Activated T-cell treated with anti-CD3 and anti-CD28 coated beads for 48 hours (primary cell): ENCODE results near the gene DEF6.
A peak's percentile ranks its signal among the peaks of the same experiment; 100 is the strongest.
"Not testable (repeated sequence)": the region's sequence is repeated elsewhere in the genome, so short reads cannot be mapped to it uniquely, and the experiment has no call there.

Experiments used
- DNase-seq: peaks from one replicate; pipeline ENCODE4 v3.0.0-alpha.2; 2020; ENCODE audit warnings: low read depth

DEF6 gene

DNA sequence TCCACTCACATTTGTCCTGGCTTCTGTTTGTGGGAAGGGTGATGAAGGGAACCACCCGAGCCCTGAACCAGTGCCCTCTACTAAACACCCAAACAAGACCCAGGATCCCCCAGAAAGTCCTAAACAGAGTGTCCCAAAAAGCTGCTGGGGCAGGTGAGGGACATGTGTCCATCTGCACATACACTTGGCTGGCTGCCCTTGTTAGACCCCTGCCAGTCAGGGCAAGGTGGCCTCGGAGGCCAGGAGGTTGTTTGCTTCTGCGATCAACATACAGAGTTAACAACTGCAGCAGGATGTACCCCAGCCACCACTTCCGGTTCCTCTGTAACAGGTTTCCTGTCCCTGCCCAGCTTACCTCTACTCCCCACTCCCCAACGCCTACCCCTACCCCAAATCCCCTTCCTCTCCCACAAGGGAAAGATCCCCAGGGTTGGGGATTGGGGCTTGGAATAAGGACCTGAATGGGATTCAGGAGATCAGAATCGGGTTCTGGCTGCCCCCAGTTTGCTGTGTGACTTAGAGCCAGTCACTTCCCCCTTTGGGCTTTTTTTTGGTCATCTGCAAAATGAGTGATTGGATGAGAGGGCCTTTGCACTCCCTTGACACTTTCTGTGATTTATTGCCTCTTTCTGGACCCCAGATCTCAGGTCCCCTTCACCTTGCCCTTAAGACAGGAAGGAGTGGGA lies 13.9 kb downstream of the DEF6 start:
- DNase-seq, result no peak

DNA sequence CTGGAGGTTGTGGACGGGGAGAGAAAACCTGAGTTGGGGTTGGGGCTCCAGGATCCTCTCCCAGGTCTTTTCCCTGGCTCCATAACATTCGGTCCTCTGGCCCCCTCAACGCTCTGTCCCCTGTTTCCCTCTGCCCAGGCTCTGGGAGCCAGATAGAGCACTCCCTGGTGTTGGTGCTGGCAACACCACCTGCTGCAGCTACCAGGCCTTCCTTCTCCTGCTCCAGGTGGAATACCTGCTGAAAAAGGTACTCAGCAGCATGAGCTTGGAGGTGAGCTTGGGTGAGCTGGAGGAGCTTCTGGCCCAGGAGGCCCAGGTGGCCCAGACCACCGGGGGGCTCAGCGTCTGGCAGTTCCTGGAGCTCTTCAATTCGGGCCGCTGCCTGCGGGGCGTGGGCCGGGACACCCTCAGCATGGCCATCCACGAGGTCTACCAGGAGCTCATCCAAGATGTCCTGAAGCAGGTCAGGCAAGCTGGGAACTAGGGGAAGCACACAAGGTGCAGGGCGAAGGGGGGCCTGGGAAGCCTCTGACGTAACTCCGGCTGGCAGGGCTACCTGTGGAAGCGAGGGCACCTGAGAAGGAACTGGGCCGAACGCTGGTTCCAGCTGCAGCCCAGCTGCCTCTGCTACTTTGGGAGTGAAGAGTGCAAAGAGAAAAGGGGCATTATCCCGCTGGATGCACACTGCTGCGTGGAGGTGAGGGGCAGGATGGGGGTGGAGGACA lies 14.6 kb downstream of the DEF6 start:
- DNase-seq, result no peak

DNA sequence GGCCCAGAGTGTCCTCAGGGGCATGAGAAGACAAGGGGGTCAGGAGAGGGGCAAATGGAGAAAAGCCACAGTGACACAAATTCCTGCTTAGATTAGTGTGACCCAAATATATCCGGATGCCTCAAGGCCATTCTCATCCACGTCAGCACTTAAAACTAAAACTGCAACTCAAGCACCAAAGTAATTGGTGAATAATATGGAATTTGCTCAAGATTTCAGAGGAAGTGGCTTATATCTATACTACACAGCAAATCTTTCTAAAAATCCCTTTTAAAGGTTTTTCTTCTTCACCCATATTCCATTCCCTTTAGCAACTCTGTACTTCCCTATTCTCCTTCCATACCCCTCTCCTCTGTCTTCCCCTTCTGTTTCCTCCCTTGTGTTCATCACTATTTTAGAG lies 15.2 kb downstream of the DEF6 start:
- DNase-seq, result no peak

DNA sequence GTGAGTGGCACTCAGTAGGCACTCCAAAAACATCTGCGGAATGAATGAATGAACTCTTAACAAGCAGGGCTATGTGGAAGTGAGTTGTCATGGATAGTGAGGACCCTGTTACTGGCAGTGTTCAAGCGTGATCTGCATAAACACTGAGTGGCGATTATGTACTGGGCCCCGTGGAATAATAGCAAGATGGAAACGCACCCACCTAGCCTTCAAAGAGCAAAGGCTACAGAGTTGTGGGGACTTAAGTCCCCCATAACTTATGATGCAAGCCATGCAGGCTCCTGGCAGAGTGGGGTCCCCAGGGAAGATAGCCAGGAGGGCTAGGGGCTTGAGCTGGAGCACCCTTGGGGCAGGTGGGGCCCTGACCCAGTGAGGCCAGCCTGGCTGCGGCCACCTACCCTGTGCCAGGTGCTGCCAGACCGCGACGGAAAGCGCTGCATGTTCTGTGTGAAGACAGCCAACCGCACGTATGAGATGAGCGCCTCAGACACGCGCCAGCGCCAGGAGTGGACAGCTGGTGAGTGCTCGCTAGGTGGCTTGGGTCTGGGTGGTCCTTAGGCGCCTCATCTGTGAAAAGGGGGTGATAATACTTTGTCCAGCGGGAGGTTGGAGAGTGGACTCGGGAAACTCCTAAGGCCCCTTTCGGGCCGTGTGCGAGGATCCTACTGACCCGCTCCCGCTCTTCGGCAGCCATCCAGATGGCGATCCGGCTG lies 20.0 kb downstream of the DEF6 start:
- DNase-seq, result no peak

DNA sequence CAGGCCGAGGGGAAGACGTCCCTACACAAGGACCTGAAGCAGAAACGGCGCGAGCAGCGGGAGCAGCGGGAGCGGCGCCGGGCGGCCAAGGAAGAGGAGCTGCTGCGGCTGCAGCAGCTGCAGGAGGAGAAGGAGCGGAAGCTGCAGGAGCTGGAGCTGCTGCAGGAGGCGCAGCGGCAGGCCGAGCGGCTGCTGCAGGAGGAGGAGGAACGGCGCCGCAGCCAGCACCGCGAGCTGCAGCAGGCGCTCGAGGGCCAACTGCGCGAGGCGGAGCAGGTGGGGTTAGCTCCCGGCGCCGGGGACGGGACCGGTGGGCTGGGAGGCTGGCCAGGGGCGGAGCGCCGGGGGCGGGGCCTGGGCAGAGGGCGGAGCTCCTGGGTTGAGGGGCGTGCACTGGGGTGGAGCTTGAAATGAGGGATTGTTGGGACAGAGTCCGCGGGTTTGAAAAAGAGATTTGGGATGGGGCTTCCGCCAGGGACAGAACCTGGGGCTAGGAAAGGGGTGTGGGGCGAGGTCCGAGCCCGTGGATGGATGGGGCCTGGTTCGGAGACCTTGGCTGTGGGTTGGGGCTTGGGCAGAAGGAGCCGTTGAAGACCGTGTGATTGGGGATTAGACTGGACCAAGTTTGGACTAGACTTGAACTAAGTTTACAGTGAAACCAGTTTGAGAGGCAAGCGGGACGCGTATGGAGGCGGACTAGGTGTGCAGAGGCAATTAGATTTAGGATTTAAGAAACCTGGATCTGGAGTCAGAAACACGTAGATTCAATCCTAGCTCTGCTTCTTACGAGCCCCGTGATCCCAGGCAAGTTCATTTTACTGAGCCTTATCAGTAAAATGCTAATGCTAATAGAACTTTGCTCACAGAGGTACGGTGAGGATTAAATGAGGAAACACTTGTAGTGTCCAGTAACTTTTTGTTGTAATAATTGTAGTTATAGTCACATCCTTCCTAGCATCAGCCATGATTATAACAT lies 20.9 kb downstream of the DEF6 start:
- DNase-seq, result no peak

DNA sequence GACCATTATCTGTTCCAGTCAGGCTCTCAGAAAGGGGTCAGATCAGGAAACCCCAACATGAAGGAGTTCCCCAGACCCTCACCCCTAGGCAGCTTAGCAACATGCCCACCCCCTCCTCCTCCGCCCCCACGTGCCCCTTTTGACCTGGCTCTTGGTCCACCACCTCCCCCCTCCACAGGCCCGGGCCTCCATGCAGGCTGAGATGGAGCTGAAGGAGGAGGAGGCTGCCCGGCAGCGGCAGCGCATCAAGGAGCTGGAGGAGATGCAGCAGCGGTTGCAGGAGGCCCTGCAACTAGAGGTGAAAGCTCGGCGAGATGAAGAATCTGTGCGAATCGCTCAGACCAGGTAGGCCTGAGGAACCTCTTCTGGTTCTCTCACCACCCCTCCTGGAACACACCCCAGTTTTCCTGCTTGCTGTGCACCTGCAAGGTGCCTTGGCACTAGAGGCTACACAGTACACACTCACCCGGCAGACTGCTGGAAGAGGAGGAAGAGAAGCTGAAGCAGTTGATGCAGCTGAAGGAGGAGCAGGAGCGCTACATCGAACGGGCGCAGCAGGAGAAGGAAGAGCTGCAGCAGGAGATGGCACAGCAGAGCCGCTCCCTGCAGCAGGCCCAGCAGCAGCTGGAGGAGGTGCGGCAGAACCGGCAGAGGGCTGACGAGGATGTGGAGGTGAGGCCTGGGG lies 21.9 kb downstream of the DEF6 start:
- no peak for DNase-seq

DNA sequence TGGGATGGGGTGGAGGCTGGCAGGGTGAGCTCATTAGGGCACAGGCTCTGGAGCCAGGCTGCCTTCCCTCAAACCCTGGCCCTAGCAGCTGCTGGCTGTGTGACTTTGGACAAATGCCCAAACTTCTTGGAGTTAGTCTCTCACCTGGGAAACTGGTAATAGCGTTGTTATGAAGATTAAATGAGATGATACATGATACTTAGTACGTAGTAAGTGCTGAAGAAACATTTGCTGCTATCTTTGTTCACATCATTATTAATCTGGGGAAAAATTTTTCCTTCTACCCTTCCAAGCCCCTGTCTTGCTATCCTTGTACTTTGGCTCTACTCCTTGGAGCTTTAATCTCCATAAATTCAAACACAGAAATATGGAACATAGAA lies 22.4 kb downstream of the DEF6 start:
- no peak for DNase-seq

DNA sequence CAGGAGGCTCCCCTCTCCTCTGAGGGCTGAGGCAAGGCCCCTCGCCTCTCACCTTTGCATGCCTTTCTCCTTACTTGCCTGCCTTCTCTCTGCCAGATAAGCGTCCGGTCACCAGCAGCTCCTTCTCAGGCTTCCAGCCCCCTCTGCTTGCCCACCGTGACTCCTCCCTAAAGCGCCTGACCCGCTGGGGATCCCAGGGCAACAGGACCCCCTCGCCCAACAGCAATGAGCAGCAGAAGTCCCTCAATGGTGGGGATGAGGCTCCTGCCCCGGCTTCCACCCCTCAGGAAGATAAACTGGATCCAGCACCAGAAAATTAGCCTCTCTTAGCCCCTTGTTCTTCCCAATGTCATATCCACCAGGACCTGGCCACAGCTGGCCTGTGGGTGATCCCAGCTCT lies 23.5 kb downstream of the DEF6 start:
- no peak for DNase-seq

DNA sequence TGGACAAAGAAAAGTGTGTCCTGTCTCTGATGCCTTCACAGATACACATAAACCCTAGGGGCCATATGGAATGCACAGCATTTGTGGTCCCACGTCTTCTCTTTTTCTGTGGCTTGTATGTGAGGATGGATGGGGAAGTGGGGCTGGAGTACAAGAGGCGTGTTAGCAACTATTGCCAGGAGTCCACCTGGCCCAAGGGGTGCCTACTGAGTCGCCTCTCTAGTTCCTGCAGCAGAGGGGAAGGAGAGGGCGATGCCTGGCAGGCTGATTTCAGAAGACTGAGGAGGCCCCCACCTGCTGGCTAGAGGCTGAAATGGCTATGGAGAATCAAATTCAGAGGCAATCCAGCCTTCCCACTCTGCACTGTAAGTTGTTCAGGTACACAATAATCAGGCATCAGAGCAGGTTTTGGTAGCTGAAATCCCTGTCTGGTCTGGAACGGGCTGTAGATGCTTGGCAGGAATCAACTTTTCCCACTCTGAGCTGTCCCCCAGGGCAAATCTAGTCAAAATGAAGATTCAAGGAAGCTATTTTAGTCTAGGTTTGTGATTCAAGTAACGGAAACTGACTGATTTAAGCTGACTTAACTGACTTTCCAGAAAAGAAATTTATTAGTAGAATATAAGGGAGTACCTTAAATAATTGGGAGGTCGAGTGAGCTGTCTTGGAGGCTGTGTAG lies 29.9 kb downstream of the DEF6 start:
- DNase-seq, result peak; percentile 59

DNA sequence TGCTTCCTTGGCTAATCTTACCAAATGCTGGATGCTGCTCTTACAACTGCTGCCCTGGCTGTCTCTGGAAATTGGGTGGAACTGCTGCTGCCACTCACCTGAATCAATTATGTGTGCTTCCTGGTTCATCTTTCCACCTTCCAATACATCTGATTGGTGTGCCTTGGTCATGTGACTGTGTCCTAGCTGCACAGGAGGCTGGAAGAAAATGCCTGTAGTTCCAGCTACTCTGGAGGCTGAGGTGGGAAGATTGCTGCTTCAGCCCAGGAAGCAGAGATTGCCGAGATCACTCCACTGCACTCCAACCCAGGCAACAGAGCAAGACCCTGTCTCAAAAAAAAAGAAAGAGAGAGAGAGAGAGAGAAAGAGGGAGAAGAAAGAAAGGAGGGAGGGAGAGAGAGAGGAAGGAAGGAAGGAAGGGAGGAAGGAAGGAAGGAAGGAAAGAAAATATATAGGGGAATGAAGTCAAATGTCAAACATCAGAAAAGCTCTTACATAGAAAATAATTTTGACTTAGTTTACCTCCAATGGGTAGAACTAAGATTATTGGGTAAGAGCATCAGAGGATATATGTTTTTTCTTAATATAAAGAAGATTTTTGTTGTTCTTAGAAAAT lies 30.6 kb downstream of the DEF6 start:
- DNase-seq, result no peak

DNA sequence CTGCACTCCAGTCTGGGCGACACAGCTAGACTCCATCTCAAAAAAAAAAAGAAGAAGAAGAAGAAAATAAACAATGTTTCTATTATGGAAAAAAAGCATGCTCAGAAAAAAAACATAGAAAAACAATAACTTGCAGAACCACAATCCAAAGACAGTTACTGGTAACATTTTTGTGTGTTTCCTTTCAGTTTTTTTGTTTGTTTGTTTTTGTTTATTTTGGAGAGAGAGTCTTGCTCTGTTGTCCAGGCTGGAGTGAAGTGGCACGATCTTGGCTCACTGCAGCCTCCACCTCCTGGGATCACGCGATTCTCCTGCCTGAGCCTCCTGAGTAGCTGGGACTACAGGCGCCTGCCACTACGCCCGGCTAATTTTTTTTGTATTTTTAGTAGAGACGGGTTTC lies 31.3 kb downstream of the DEF6 start:
- DNase-seq, result not testable (repeated sequence)

DNA sequence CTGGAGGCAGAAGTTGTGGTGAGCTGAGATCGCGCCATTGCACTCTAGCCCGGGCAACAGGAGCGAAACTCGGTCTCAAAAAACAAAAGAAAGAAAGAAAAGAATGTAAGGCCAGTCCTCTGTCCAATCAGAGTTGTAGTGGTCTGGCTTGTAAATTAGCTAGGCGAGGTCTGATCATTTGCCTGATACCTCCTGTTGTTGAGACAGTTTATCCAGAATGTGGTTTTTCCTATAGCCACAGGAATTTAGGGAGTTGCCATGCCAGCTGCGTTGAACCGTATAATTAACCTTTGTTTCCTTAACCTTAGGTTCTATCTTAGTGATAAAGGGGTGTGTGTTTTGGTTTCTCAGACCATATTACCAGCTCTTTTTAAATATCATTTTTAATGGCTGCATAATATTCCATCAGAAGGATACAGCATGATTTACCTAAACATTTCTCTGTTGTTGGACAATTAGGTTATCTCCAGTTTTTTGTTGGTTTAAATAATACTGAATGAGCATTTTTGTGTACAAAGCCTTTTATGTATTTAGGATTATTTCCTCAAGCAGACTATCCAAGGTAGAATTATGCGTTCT lies 33.0 kb downstream of the DEF6 start:
- DNase-seq, result no peak

DNA sequence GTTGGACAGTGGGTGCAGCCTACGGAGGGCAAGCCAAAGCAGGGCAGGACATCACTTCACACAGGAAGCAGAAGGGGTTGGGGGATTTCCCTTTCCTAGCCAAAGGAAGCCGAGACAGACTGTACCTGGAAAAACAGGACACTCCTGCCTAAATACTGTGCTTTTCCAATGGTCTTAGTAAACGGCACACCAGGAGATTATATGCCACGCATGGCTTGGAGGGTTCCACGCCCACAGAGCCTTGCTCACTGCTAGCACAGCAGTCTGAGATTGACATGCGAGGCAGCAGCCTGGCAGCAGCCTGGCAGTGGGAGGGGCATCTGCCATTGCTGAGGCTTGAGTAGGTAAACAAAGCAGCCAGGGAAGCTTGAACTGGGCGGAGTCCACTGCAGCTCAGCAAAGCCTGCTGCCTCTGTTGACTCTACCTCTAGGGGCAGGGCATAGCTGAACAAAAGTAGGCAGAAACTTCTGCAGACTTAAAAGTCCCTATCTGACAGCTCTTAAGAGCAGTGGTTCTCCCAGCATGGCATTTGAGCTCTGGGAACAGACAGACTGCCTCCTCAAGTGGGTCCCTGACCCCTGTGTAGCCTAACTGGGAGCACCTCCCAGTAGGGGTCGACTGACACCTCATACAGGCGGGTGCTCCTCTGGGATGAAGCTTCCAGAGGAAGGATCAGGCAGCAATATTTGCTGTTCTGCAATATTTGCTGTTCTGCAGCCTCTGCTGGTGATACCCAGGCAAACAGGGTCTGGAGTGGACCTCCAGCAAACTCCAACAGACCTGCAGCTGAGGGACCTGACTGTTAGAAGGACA lies 34.7 kb downstream of the DEF6 start:
- DNase-seq, result peak; percentile 30

DNA sequence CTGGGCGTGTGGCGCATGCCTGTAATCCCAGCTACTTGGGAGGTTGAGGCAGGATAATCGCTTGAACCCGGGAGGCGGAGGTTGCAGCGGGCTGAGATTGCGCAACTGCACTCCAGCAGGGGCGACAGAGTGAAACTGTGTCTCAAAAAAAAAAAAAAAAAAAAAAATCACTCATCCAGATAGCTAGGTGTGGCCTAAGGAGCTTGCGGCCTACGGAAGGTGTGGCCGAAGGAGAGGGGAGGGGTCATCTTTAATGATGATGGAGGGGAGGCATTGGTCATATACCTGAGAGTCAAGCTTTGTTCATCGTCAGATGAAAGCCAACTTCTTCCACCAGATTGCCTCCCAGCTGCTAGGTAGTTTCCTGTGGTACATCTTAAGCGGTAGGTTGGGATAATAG lies 43.9 kb downstream of the DEF6 start:
- no peak for DNase-seq

DNA sequence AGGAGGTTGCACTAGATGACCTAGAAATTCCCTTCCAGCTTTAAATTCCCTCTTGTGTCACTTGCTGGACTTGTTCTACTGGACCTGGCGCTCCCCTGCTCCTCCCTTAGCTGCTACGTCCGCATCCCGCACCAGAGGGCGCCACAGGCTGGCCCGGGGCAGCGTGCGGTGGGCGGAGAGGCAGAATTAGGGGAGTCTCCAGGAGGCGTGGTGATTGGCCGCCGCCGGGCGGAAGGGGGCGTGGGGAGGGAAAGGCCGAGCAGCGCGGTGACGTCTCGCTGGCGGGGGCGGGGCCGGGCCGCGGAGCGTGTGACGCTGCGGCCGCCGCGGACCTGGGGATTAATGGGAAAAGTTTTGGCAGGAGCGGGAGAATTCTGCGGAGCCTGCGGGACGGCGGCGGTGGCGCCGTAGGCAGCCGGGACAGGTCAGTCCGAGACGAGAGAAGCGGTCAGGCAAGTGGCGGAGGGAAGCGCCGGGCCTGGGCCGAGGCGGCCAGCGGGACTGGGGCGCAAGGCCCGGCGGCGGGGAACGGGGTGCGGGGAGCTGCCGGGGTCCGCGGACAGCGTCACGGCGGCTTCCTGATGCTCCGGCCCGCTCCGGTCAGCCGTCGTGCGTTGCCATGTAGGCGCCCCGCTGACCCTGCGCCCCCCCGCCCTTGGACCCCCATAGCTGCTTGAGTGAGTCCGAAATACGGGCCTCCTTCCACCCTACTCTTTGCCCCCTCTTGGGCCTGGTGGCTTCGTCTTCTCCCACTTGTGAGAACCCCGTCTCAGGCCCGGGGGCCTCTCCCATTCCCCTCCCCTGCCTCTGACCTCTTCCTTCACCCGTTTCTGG lies 44.9 kb downstream of the DEF6 start, which contains the start of gene PPARD:
PPARD (plus strand) TSS at position 301 of the 834 bp plus-strand sequence. CDS start 68,530 bp downstream, outside the sequence.
- peak; percentile 98 for DNase-seq

DNA sequence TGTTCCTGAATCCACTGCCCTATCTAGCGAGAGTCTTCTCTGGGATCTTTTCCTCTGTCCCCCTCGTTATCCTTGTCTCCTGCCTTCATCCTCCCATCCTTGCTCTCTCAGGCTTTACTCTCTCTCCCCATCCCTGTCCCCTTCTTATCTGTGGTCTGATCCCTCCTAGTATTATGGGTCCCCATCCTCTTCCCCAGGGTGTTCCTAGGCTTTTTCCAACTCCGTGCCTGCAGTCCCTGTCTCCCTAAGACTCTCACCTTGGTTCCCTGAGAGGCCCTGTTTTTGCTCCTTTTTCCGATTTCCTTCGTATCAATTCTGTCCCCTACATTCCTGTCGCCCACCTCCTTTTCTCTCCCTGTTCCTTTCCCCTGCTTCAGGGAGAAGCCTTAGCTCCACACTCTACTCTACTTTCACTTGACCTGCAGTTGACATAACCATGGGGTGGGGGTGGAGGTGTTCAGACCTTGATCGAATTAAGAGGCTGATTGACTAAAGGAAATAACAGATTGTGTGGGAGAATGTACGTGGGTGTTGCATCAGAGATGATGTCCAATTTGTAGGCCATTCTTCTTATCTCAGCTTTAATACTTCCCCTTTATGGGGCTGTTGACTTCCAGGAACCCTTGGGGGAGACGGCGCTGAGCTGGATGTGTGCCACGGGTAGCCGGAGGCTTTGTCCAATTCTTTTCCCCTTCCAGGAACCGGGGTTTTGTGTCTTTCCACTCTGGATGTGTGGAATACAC lies 45.6 kb downstream of the DEF6 start:
- no peak for DNase-seq

DNA sequence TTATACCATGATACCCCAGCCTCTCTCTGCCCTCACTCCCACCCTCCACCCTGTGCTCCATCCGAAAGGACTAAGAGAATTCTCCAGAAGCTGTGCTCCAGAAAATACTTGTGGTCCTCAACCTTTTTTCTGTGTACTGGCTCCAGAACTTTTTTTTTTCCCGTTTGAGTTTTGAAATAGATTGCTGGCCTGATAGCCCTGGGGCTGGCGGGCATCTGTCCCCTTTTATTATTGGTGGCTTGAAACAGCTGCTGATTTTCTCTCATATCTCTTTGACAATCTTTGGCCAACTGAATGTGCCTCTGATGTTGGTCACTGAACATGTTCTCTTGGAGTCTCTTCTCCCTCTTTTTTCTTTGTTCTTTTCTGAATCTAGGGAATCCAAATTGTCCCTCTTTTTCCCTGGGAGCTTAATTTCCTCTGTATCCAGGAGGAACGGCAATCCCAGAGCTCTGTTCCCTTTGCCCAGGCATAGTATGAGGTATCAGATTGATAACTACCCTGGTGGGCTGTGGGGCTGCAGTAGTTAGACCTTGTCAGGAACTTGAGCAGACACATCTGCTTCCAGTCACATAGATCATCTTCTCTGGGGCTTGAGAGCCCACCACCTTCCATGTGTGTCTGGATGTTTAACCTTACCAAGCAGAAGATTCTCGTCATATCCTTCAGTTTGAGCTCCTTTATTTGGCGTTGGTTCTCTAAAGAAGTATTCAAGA lies 46.4 kb downstream of the DEF6 start:
- no peak for DNase-seq
